GM10847 (cell line): ENCODE data around the gene AKAP8L.

Experiments used
- POLR2A ChIP-seq: IDR thresholded peaks from 2 replicates; pipeline ENCODE4 v1.6.1; 2011; ENCODE audit not compliant: insufficient read length; ENCODE audit errors: extremely low read depth

Gene AKAP8L

DNA sequence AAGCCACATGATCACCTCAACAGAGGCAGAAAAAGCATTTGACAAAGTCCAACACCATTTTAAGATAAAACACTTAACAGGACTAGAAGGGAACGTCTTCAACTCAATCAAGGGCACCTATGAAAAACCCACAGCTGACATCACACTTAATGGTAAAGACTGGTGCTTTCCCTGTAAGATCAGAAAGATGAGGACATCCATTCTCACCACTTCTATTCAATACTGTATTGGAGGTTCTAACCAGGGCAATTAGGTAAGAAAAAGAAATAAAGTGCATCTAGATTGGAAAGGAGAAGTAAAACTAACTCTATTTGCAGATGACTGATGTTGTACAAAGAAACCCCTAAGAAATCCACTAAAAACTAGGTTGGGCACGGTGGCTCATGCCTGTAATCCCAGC is 28.0 kb downstream of the AKAP8L start:
- TF ChIP-seq POLR2A = no peak

DNA sequence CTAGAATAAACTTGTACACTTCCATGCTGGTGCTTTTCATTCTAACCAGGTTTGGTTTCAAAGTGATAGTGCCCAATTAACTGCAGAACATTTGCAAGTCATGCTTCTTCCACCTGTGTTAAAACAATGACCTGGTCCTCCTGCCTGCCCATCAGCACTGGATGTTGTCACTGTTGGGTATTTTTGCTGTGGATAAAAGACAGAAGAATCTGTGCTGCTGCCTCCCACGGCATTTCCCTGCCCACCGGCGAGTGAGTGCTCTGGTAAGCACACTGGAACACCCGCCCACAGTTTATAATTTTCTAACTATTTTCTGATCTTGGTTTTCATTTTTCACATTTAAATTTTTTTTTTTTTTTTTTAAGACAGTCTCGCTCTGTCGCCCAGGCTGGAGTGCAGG is 36.9 kb downstream of the AKAP8L start:
- TF ChIP-seq POLR2A = no peak

DNA sequence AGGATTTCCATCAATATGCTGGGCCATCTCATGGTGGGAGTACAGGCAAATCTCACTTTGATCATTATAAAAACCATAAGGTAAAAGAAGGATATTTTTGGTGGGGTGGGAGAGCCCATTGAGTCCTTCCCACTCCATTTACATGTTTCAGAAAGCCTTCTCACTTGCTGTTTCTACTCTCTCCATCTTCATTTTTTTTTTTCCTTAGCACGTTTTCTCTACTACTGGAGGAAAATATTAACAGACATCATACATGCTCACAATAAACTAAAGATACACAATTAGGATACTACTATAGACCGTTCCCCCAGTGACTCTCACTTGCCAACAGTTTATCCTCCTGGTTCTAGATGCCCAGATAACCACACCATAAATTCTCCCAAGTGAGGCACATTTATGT is 37.4 kb downstream of the AKAP8L start:
- no peak for TF ChIP-seq POLR2A

DNA sequence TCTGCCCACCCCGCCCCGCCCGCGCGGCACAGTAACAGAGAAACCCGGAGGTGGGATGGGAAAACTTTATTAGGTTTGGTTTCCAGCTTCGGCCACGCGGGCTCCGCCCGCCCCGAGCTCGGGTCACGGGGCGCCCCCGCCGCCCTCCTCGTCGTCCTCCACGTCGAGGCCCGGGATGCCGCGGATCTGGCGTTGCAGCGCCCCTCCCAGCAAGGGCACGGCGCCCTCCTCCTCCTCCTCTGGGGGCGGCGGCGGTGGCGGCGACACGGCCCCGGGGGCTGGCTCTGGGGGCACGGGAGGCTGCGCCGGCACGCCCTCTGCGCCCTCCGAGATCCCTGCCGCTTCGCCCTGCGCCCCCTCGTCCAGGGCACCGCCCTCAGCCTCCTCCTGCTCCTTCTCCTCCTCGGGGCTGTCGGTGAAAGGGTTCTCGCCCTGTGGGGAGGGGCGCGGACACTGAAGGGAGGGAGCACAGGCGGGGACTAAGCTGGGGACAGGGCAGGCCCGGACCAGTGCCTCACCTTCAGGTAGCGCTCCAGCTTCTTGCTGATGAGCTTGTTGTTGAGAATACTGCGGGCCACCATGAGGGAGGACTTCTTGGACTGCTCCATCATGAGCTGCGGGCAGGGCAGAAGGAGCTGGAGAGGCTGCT is 38.7 kb downstream of the AKAP8L start:
- TF ChIP-seq POLR2A = peak; percentile 23

DNA sequence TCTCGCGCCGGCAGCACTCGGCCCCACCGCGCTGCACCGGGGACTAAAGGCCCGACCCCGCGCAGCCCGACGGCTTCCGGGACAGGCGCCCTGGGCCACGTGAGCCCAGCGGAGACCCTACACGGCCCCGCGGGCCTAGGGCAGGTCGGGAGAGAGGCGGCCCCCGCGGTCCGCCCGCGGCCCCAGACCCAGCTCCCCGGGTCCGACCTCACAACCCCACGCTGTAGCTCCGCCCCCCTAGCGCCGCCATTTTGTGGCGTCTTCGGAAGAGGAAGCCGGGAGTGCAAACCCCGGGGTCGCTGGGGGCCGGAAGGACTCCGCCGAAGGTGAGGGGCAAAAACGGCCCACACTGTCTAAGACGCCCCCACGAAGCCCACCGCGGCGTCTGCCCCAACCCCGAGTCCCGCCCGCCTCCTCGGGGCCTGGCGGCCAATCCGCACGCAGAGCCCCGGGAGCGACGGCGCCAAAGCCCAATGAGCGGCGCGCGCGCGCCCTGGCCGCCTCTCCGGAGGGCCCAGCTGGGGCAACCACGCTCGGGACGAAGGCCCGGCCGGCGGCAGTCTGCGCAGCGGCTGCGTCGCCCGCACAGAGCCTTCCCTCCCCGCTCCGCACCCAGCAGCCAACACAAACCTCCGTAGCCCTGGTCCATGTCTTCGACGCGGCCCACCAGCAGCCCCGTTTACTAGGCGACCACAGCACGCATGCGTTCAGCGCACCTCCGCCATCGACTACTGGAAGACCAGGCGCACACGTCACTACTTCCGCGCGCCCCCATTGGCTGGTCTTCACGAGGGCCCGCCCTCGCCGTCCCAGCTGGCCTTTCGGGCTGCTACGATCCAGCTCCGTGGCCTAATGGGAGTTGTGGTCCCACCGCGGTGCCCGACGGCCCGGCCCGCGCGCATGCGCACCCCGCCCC is 39.4 kb downstream of the AKAP8L start, which contains the start of gene AKAP8:
AKAP8 (minus strand) TSS at position 705 of the 916 bp plus-strand sequence; CDS start at position 649, 56 bp downstream.
- TF ChIP-seq POLR2A = peak; percentile 45

DNA sequence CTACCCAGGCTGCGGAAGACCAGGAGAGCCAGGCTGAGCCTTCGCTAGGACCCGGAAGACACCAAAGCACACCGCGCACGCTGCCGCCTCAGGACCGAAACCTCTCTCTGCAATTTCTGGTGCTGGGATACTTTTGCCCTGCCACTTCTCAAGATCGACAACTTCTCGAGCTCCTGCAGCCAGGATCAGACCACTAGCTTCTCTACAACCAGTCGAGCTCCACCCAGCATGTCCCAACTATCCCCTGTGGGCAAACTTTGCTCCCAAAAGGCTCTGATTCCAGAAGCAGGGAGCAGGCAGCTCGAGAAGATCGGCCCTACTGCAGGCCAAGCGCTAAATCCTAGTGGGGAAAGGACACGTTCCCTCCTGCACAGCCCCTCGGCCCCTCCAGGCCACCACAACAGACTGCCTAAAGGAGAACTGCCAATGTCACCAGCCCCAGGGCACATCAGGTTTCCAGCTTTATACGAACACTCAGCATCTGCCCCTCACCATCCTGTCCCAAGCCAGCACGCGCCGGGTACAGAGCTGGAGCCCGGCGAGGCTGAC is 40.2 kb downstream of the AKAP8L start:
- TF ChIP-seq POLR2A = peak; percentile 10

DNA sequence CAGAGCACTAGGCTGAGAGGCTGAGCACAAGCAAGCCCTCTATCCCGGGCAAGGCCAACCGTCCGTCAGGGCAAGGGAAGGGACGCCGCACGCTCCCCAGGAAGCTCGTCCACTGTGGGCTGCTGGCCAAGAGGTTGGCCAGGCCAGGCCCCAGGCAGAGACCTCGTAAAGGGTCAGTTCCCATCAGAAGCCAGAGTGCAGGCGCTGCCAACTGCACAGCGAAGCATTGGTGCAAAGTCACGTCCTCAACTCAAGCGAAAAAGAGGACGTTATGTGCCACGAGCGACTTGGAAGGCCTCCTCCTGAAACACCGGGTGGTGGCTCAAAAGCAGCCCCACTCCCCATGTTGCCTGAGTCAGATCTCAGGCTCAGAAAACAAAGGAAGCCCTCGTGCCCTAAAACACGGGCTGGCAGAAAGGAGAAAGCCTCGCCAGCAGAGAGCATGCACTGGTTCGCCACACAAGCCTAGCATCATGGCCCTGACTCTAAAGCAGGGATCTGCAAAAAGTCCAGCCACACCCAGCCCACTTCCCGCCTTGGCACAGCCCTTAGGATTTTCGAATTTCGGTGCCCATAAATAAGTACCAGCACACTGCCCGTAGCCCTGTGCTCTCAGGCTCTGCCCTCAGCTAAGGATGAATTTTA is 43.9 kb downstream of the AKAP8L start:
- no peak for TF ChIP-seq POLR2A

DNA sequence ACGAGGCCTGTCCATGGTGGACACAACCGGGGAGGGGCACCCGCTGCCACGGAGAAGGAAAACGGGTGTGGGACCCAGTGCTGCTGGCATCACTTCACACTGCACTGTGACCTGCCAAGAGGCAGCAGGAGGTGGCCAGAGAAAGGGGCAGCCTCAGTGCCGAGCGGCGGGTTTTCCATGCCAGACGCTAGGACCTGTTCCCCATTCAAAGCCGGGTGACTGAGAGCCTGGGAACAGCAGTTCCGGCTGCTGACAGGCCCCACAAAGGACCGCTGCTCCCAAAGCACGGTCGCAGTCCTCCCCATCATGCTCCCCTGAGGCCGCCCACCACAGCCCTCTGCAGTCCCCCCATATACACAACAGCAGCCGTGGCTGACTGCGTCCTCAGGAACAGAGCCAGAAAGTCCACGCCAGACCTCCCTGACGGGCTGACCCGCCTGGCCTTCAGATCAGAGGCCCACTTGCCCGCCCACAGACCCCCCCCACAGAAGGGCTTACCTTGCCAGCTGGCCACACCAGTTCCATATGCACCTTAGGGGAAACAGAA is 44.6 kb downstream of the AKAP8L start:
- no peak for TF ChIP-seq POLR2A

DNA sequence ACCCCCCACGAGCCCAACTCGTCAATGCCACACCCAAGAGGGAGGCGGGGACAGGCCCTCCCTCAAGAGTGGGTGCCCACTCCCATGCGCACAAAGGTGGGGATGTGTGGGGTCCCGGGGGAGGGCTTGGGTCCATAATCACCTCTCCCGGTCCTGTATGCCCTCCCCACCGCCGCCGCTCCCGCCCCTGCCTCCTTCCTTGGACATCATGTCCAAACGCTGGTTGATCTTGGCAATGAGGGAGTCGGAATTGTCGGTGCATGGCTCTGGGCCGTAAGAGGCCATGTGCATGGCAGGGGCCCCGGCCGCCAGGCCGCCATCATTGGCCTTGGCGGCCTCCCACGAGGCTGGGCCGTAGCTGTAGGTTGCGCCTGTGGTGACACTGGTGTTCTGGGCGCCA is 45.1 kb downstream of the AKAP8L start:
- TF ChIP-seq POLR2A = no peak

DNA sequence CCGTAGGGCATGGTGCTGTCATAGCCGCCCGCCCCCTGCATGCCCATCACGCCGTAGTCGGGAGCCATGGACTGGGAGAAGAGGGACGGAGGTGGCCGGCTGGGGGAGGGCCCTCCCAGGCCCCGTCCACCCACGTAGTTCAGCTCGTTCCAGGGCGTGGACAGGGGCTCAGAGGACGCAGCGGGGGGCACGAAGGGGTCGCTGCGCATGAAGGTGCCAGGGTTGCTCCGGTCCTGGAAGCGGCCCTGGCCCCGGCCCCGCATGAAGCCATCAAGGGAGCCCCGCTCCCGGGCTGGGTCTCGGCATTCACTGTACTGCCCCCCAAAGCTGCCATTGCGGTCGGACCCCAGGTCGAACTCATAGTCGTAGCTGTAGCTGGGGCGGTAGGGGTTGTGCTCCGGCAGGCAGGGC is 45.9 kb downstream of the AKAP8L start:
- TF ChIP-seq POLR2A = no peak

DNA sequence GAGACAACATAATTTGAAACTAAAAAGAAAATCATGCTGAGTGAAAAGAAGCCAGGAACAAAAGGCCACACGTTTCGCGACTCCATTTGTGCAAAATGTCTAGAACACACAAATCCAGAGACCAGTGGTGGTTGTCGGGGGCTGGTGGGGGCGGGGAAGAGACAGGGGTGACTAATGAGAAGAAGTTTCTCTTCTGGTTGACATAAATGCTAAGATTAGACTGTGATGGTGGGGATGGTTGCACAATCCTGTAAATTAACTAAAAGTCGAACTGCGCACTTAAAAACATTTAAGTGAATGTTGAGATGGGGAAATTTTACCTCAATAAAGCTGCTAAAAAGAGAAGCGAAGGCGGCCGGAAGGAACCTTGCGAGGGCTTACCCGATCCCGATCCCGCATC is 46.3 kb downstream of the AKAP8L start:
- TF ChIP-seq POLR2A = no peak

DNA sequence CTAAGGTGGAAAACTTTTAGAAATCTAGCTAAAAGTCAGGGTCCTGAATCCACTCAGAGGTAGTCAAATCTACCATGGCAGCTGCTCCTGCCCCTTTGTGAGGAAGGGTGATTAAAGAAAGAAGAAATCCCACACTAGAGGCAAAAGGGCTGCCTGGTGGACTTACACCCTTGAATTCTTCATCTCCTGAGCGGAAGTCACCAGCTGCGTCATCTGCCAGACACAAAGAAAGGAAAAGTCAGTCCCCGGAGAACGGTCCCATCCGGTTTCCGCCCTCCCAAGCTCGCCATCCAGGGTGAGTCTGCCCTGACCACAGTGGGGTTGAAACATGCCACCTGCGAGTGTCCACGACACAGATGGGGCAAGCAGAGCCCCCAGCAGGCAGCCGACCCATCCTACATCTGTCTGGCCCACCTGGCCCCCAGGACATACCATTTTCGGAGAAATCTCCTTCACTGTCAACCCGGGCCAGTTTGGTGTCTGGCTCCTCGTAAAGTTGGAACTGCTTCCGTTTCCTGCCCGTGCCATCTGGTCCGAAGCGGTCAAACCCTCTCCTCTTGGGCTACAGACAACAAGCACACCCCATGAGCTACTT is 46.9 kb downstream of the AKAP8L start:
- no peak for TF ChIP-seq POLR2A

DNA sequence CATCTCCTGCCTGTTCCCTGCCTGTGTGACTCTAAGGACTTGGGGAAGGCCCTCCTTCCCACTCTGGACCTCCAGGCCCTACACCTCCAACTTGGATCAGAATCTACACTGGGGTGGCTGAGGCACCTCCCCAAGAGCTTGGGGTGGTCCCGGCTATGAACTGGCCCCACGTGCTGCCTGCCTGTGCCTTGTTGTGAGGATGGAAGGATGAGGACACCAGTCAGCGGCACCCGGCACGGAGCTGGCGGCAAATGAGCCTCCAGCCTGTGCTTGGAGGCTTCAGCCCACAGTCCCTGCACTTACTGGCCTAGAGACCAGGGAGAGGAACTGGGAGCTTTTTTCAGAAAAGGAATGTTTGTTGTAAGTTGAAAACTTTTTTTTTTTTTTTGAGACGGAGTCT is 47.7 kb downstream of the AKAP8L start:
- no peak for TF ChIP-seq POLR2A

DNA sequence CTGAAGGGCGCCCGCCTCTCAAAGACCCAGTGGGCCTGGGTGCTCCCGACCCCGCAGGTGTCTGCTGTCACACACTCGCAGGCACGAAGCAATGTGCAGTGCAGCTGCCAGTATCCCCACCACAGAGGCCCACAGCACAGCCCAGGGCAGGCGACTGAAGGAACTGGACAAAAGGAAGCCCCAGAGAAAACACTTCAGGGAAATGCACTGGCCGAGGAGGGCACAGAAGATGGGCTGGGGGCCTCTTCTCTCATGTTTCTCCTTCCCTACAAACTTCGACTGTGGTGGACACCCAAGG is 49.2 kb downstream of the AKAP8L start:
- no peak for TF ChIP-seq POLR2A
